Activated CD4-positive, alpha-beta T cell treated with anti-CD3 and anti-CD28 coated beads for 1 hour (primary cell): ENCODE measurements around the gene VWC2.
"Not testable (repeated sequence)": the region's sequence is repeated elsewhere in the genome, so short reads cannot be mapped to it uniquely, and the experiment has no call there.

Experiments used
- DNase-seq: peaks from one replicate; pipeline ENCODE4 v3.0.0-alpha.2; 2020

Gene VWC2

GRCh38 chr7:49787980-49788379 lies 14.5 kb downstream of the VWC2 start:
- DNase-seq: no peak

- no peak for DNase-seq
These were observed 15.1 kb downstream of the VWC2 start for GRCh38 chr7:49788455-49789059.

- DNase-seq: no peak
These were observed 16.3 kb downstream of the VWC2 start for GRCh38 chr7:49789736-49790135.

- DNase-seq: no peak
These were observed 16.8 kb downstream of the VWC2 start for GRCh38 chr7:49790209-49790608.

- no peak for DNase-seq
These were observed 17.8 kb downstream of the VWC2 start for GRCh38 chr7:49791088-49791741.

- no peak for DNase-seq
These were observed 24.7 kb downstream of the VWC2 start for GRCh38 chr7:49797987-49798660.

- DNase-seq: no peak
These were observed 26.6 kb downstream of the VWC2 start for GRCh38 chr7:49800031-49800430.

GRCh38 chr7:49802600-49802999 lies 29.2 kb downstream of the VWC2 start:
- DNase-seq: no peak

- DNase-seq: no peak
These were observed 30.4 kb downstream of the VWC2 start for GRCh38 chr7:49803812-49804211.

- DNase-seq: no peak
These were observed 32.1 kb downstream of the VWC2 start for GRCh38 chr7:49805371-49806007.

- DNase-seq: no peak
These were observed 39.1 kb downstream of the VWC2 start for GRCh38 chr7:49812534-49812933.

GRCh38 chr7:49817279-49817678 lies 43.8 kb downstream of the VWC2 start:
- no peak for DNase-seq

GRCh38 chr7:49821181-49821580 lies 47.7 kb downstream of the VWC2 start:
- no peak for DNase-seq

- DNase-seq: no peak
These were observed 49.4 kb downstream of the VWC2 start for GRCh38 chr7:49822856-49823255.

- no peak for DNase-seq
These were observed 50.1 kb downstream of the VWC2 start for GRCh38 chr7:49823566-49823965.

GRCh38 chr7:49839863-49840645 lies 66.6 kb downstream of the VWC2 start:
- DNase-seq: no peak

GRCh38 chr7:49840751-49841405 lies 67.4 kb downstream of the VWC2 start:
- DNase-seq: no peak

- no peak for DNase-seq
These were observed 72.2 kb downstream of the VWC2 start for GRCh38 chr7:49845626-49846025.

GRCh38 chr7:49848211-49848841 lies 74.9 kb downstream of the VWC2 start:
- DNase-seq: no peak

GRCh38 chr7:49850921-49851613 lies 77.6 kb downstream of the VWC2 start:
- DNase-seq: no peak

GRCh38 chr7:49851614-49851934 lies 78.1 kb downstream of the VWC2 start:
- not testable (repeated sequence) for DNase-seq
